22Rv1 (cell line): ENCODE data around the gene CDC42EP4.

ENCODE experiments used
- H3K27ac ChIP-seq: fragments of 450-650 bp; 2 replicates; pipeline ENCODE4 v1.5.1; 2017
- ZFX ChIP-seq: fragments of 450-650 bp; IDR thresholded peaks from 2 replicates; pipeline ENCODE4 v1.6.1; 2017; ENCODE audit warnings: antibody characterized with exemption, borderline replicate concordance
- TF ChIP-seq, protein P1 (sequence below): fragments of 450-650 bp; IDR thresholded peaks from 2 replicates; pipeline ENCODE4 v1.5.1; 2017; ENCODE audit warnings: mild to moderate bottlenecking

CDC42EP4 gene

DNA sequence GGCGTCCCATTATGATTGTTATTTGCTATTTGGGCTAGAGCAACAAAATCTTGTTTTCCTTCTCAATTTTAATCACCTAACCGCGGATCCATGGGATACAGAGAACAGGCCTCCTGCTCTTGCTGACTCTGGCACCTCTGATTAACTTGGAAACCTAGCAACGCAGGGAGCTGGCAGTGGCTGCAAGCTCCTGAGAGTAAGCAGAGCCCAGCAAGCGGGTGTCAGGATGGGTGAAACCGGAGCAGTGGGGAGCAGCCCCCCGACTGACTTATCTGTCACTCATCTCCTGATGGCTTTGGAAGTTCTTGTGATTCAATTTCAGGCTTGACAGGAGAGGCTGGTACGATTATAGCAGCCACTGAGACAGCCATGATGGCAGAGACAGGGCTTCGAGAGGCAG lies 45.5 kb upstream of the CDC42EP4 start:
- no peak overlapping the region for H3K27ac ChIP-seq
- TF ChIP-seq, protein P1, sequence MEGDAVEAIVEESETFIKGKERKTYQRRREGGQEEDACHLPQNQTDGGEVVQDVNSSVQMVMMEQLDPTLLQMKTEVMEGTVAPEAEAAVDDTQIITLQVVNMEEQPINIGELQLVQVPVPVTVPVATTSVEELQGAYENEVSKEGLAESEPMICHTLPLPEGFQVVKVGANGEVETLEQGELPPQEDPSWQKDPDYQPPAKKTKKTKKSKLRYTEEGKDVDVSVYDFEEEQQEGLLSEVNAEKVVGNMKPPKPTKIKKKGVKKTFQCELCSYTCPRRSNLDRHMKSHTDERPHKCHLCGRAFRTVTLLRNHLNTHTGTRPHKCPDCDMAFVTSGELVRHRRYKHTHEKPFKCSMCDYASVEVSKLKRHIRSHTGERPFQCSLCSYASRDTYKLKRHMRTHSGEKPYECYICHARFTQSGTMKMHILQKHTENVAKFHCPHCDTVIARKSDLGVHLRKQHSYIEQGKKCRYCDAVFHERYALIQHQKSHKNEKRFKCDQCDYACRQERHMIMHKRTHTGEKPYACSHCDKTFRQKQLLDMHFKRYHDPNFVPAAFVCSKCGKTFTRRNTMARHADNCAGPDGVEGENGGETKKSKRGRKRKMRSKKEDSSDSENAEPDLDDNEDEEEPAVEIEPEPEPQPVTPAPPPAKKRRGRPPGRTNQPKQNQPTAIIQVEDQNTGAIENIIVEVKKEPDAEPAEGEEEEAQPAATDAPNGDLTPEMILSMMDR: no peak
- TF ChIP-seq ZFX: no peak

DNA sequence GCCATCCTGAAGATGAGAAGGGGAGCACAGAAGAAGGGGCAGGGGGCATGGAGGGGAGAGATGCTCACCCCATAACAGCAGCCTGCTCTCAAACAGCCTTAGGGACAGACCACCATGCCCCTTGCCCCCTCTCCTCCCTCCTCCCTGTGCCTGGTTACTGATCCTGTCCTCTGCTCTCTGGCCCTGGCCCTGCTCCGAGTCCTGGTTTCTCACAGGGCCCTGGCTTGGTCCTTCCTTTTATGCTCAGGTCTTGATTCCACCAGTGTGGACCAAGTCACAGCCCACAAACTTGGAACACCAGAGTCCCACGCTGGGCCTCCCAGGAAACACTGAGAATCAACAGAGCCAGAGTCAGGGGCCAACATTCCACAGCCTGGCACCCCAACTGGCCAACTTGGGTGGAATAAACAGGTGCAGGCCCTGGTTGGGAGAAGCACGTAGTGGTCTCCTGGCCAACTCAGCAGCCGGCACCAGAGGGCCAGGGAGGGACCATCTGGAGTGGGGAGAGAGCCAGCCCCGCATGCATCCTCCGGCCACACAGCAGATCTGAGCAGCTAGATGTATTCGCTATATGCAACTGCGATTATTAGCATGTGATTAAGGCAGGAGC lies 44.9 kb upstream of the CDC42EP4 start:
- TF ChIP-seq ZFX: no peak
- TF ChIP-seq, protein P1: no peak
- H3K27ac ChIP-seq: no peak overlapping the region

DNA sequence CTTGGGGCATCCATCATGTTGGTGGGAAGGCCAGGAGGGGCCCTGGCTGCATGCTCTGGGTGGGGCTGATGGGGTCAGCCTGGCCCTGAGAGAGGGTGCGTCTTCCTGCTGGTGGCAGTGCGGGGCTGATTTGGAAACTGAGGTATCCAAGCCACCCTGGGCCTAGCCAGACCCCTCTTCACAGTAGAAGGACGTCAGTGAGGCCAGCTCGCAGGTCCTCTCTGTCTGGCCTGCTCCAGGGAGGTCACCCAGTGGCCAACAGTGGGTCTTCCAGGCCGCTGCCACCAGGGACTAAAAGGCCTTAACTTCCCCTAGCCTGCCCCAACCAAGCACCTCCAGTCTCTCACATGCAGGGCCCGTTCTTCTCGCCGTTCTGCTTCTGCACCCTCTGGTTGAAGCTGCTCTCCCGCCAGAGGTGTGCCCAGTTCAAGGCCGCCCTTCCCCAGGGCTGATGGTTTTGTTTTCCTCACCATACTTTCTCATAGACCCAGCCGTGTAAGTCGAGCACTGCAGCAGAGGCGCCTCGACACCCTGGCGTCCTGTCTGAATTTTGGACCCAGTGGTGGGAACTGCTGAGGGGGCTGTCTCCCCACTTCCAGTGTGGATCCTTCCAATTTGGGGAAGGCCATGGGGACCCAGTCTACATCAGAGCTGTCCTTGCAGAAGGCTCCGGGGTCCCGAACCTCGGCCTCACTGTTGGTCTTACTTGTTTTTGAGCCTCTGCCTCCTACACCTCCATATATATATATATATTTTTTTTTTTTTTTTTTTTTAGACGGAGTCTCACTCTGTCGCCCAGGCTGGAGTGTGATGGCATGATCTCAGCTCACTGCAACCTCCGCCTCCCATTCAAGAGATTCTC lies 42.9 kb upstream of the CDC42EP4 start:
- TF ChIP-seq, protein P1: no peak
- no peak for TF ChIP-seq ZFX
- no peak overlapping the region for H3K27ac ChIP-seq

DNA sequence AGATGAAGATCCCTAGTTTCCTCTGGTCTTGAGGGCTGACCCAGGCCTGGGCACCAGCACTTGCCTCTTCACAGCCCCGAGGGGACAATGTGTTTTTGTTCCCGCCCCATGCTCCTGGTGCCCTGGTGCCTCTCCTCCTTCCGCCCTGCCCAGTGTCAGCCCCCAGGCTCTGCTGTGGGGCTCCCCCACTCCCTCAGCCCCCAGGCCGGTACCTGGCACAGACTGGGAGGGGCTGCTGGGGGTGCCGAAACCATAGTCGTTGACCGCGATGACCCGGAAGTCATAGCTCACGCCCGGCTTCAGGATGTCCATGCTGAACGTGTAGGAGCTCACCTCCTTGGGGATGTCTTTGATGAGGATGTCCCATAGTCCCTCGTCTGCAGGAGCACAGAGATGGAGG lies 40.5 kb upstream of the CDC42EP4 start:
- no peak overlapping the region for H3K27ac ChIP-seq
- TF ChIP-seq, protein P1: no peak
- no peak for TF ChIP-seq ZFX

DNA sequence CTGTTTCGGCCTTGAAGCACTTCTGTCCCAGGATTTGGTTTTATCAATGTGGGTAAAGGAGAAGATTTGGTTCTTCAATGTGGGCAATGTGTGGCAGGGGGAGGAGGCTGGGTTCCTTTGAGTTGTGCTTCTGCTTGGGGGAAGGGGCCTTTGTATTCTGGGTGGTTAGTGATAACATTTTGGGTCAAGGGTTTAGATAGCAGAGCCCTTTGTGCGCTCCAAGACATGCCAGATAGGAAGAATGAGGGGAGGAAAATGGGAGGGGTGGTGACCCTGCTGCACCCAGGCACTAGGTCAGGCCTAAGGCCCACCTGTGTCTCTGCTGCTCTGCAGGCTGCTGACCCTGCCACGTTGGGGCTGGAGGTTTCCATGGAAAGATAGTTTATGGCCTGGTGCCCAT lies 40.0 kb upstream of the CDC42EP4 start:
- H3K27ac ChIP-seq: no peak overlapping the region
- TF ChIP-seq, protein P1: no peak
- no peak for TF ChIP-seq ZFX

DNA sequence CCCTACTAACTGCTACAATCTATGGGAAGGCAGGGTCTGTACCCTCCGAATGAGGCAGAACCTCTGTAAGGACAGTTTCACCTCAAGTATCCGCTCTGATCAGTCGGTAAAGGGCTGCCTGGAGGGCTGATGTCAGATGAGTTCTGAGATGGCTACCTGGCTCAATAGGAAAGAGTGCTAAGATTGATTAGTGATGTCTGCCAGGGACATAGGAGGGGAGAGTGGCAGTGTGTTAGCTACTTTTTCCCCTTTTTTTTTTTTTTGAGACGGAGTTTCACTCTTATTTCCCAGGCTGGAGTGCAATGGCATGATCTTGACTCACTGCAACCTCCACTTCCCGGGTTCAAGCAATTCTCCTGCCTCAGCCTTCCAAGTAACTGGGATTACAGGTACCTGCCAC lies 39.1 kb upstream of the CDC42EP4 start:
- TF ChIP-seq, protein P1: no peak
- no peak for TF ChIP-seq ZFX
- no peak overlapping the region for H3K27ac ChIP-seq

DNA sequence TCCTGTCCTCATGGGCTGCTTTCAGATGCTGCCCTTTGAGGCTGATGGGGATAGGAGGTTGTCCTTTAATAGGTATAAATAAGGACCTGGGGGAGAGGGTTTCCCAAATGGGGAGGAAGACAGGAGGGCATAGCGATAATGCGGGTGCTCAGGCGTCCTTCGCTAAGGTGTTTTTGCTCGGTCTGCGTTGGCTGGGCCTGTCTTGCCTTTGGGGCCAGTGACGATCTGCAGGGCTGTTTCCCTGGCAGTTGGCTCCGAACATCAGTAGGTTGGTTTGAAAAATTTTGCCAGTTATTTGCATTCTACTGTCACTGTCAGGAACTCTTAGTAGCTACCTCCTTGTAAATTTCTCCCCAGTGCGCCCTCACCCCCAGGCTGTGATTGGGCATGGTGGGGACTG lies 37.8 kb upstream of the CDC42EP4 start:
- TF ChIP-seq, protein P1: no peak
- no peak for TF ChIP-seq ZFX
- H3K27ac ChIP-seq: no peak overlapping the region
